Stimulated activated CD4-positive, alpha-beta T cell treated with anti-CD3 and anti-CD28 coated beads, TNF-alpha, amount 100 ng/mL, for 24 hours (primary cell): ENCODE measurements around the gene TTC6.

Experiments
- DNase-seq, 3 experiments: peaks; one replicate each; pipeline ENCODE4 v3.0.0-alpha.2; 2020; ENCODE audit warnings: low read depth in 3 of 3

The TTC6 gene

GRCh38 chr14:37597538-37597913, 2.1 kb downstream of the TTC6 start:
- DNase-seq, result no peak

DNA sequence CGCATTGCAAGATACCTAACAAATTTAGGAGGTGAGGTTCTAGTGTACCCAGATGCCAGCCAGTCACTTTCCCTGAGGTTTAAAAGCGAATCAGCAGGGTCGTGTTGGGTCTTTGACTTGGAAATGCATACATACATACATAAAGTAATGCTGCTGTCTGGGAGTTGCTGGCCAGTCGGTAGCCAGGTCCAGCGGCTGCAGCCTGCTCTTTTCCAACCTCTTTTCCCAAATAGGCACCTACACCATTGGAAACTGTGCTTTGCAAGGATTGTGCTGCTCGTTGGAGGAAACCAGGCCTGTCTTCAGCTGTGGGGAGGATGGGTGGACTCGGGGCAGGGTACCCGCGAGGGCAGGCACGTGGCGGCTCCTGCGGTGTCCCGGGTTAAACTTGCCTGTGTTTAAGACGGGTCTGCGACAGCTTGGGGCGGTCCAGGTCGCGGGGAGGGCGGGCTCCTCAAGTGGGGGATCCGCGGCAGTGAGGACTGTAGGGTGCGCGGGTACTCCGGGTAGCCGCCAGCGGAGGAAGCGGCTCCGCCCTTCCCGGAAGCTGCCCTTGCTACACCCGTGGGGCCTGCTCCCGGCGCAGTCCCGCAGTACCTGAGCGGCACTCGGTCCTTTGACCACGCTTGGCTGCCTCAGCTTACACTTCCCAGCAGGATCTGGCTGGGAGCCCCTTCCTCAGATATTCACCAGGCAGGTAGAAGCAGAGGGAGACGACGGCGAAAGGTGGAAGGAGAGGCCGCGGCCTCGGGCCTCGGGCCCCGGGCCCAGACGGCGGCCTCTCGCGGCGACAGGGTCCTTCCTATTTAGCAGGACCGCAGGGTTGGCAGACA, 2.7 kb downstream of the TTC6 start:
- DNase-seq, result no peak

DNA sequence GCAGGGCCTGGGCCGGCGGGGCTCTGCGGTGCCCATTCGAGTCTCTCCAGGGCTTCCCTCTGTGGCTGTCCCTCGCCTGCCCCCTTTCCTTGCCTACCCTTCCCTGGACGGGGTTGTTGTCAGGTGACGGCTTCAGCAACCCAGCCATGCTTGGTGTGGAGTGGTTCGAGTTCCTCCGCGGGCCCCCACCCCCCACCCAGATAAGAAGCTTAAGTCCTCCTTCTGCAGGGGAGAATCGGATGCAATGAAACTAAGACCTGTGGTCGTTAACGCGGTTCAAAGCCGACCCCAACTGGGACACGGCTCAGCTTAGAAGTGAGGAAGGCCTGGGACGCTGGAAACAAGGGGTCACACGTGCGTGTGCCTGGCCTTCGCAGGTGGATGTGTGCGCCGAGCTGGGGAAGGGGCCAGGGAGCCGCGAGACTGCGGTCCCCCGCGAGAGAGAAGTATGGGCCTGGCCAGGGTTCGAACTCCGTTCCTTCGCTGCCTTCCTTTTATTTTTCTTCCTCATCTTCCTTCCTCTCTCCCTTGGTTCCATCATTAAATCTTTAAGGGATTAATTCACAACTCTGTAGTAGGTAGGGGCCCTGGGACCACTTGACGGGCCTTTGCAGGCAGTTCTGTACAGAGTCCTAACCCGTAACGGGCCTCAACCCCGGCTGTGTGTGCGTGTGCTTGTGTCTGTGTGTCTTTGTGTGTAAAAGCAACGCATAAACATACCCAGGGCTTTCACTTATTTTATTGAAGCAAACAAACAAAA, 3.5 kb downstream of the TTC6 start:
- DNase-seq, result no peak

- DNase-seq, result no peak
Observed at GRCh38 chr14:37599507-37600368, 4.3 kb downstream of the TTC6 start.

DNA sequence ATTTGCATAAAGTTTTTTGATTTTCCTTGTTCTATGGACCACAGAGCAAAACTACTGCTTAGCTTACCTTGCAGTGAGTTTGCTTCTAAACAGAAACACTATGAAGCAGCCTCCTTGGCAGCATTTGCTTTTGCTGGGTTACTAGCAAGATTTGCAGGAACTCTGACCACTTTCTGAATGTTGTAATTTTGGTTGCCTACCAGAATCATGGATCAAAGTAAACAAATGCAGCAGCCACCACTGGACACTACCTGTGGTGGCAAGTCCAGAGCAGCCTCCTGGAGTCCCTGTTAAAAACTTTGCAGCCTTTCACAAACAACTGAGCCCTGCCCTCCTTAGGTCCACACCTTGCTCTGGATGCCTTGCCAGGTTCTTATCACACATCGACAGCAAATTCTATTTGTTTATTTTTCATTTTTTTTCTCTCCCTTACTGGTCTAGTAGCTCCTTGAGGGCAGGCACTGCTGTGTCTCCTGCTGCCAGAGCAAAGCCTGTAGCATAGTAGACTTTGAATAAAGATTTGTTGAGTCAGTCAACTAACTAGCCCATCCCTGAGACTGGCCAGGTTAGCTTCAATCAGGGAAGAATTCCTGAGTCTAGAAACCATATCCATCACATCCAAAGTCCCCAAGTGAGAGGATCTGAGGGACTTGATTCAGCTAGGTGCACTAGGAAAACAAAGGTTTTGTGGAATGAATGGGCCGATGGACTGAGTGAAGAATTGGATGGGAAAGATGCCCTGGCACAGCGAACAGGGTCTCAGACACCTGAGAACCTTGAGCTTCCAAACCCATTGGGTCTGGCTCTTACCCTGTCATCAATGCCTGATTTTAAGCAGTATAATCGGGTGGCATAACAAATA, 5.7 kb downstream of the TTC6 start:
- no peak for DNase-seq

GRCh38 chr14:37601865-37602264, 6.4 kb downstream of the TTC6 start:
- no peak for DNase-seq

- no peak for DNase-seq
Observed at GRCh38 chr14:37602605-37603453, 7.4 kb downstream of the TTC6 start.

DNA sequence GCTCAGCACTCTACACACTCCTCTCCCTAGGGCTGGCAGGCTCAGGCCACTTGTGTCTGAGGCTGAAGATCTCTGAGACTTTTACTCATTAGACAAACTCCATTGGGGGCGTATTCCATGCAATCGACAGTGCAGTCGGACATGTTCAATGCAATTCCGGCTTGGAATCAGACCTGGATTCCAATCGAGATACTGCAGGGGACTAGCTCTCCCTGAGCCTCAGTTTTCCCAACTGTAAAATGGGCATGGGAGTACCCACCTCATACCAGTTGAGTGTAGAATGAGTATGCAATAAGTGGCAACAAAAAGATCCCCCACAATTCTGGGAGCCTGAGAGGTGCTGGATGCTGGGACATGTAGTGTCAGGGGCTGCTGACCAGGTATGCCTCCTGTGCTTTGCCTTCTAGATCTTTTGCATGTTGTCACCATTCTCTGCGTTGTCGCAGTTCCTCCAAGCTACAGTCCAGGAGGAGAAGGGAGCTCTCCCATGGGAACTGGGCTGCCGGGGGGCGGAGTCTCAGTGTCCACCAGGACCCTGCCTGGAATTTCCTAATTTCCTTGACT, 8.3 kb downstream of the TTC6 start:
- no peak for DNase-seq

- no peak for DNase-seq
Observed at GRCh38 chr14:37606678-37607077, 11.2 kb downstream of the TTC6 start.

- no peak for DNase-seq
Observed at GRCh38 chr14:37608649-37609048, 13.2 kb downstream of the TTC6 start.

DNA sequence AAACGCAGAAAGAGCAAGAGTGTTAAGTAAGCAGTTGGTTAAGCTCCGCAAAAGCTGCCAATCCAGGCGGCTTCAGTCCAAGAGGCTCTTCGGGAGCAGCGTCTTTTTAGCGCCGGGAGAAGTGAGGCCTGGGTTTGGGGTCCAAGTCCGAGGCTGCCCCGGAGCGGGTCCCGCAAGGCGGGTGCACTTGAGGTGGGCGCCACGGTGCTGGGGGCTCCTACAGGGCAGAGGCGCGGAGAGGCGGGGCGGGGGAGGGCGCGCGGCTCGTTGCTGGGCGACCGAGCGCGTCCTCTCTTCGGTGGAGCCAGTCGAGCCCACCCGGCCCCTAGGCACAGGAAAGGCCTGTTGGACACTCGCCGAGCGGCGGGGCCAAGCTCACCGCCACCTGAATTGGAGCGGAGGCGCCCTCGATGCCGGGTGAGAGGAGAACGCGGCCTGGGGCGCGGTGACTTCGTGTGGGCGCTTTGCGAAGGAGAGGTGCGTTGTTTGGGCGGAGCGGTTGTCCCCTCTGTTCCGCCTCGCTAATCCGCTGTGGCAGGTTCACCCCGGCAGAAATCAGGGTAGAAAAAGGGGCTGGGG, 15.6 kb downstream of the TTC6 start:
- DNase-seq, result no peak

DNA sequence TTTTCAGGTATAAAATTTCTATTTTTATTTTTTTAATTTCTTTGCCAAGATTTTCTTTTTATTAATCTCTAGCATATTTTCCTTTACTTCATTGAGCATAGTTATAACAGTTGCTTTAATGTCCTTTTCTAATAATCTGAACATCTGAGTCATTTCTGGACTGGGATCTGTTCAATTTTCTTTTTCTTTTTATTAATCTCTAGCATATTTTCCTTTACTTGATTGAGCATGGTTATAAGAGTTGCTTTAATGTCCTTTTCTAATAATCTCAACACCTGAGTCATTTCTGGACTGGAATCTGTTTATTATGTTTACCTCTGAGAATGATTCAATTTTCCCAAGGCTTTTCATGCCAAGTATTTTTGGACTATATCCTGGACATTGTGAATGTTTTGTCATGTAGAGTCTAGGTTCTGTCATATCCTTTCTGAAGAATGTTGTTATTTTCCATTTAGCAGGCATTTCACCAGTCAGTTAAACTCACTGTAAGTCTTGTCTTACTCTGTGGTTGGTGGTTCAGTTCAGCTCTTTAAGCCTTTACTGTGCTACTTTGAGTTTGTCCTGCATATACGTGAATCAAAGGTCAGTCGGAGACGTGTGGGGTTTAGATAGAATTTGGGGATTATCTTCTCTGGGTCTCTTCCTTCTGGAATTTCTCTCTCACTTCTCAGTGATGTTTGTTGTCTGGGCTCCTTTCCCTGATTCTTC, 20.3 kb downstream of the TTC6 start:
- DNase-seq, result no peak

DNA sequence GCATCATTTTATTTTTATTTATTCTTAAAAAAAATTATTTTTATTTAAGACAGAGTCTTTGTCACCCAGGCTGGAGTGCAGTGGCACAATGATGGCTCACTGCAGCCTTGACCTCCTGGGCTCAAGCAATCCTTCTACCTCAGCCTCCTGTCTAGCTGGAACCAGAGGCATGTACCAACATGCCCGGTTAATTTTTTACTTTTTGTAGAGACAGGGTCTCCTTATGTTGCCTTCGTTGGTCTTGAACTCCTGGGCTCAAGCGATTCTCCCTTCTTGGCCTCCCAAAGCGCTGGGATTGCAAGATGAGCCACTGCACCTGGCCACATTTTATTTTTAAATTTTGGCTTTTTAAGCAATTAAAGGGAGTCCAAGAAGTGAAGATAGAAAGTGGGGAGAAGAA, 21.4 kb downstream of the TTC6 start:
- no peak for DNase-seq

GRCh38 chr14:37617864-37618365, 22.5 kb downstream of the TTC6 start:
- no peak for DNase-seq

- no peak for DNase-seq
Observed at GRCh38 chr14:37618498-37619028, 23.1 kb downstream of the TTC6 start.

- no peak for DNase-seq
Observed at GRCh38 chr14:37620856-37621255, 25.4 kb downstream of the TTC6 start.

GRCh38 chr14:37622231-37622923, 26.9 kb downstream of the TTC6 start:
- no peak for DNase-seq

DNA sequence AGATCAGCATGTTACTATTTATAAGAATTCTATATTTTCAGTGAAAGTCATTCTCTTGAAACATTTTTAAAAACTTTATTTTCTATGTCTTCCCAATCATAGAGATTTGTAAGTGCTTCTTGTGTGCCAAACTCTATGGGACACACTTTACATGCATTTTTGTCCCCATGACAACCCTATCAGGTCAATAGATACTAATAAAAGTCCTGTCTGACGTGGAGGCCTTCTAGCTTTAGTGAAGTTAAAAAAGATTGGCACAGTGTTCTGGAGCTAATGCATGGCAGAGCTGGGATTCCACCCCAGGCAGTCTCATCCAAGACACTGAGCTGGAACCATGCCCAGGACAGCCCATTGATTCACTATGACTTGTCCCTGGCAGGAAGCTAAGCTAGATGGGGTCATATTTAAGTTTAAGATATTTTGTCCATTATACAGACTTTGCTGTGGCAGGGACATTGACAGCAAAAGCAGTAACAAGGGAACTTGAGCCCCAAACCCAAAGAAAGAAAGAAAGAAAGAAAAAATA, 28.1 kb downstream of the TTC6 start:
- DNase-seq, result no peak
